Psoas muscle (tissue), 8 donors: ENCODE results near the gene MYL11. TPM values are rescaled to one million over a fixed set of nuclear protein-coding genes. Genes with fewer than 3 reads are reported as not detected.

ENCODE experiments used
- ATAC-seq, 4 donors: fragments of 200-7000 bp; cut with Tn5 transposase; one replicate each; pipeline ENCODE4 v1.9.1; 2020; ENCODE audit warnings: moderate library complexity in 3 of 4, mild to moderate bottlenecking in 2 of 4
- DNase-seq, 2 donors: peaks; one replicate each; pipeline ENCODE4 v3.0.0-alpha.2; 2020
- H3K27ac ChIP-seq: fragments of 200-600 bp; one replicate; pipeline ENCODE4 v1.8.0; 2022
- H3K27me3 ChIP-seq, 3 donors: fragments of 200-600 bp in 1 of 3; one replicate each; pipeline versions ENCODE4 v1.6.1 to v1.8.0; 2013 to 2022; ENCODE audit warnings: low read length in 2 of 3, mild to moderate bottlenecking in 2 of 3, moderate library complexity in 1 of 3; ENCODE audit not compliant: insufficient read depth in 3 of 3
- H3K36me3 ChIP-seq, 2 donors: fragments of 200-600 bp in 1 of 2; one replicate each; pipeline versions ENCODE4 v1.6.1 to v1.8.0; 2013 to 2022; ENCODE audit warnings: low read depth in 1 of 2, mild to moderate bottlenecking in 1 of 2, moderate library complexity in 1 of 2; ENCODE audit not compliant: insufficient read depth in 1 of 2
- H3K4me1 ChIP-seq: fragments of 200-600 bp; one replicate; pipeline ENCODE4 v1.8.0; 2022
- H3K4me3 ChIP-seq: fragments of 200-600 bp; one replicate; pipeline ENCODE4 v1.8.0; 2022; ENCODE audit warnings: mild to moderate bottlenecking
- H3K9me3 ChIP-seq: fragments of 200-600 bp; one replicate; pipeline ENCODE4 v1.8.0; 2022
- WGBS, 3 donors: extraction: QIAGEN DNeasy Blood & Tissue Kit; methylation state at CpG; one replicate each; pipeline versions ENCODE4 v1.1.6 to v1.1.7; 2013; 5-methylcytosine and 5-hydroxymethylcytosine counted together
- intact Hi-C, 2 donors: fragments of 100-400 bp; cut with DNase I; formaldehyde crosslinking; loops; one replicate each; pipeline versions ENCODE4 v1.11.0 to v1.14.2; 2022
- polyA plus RNA-seq, 3 donors: library from polyadenylated mRNA; stranded (reverse); fragments of 200-250 nt; gene quantifications; one replicate each; pipeline ENCODE4 v1.2.3, GENCODE V29; 2013
- total RNA-seq, 4 donors: library from RNA; stranded (reverse); fragmentation: NEBNext Ultra II Directional in 2 of 4; extraction: Animal tissue kit (Norgen Biotek cat#: 25700) in 2 of 4; gene quantifications; one replicate each; pipeline versions ENCODE4 v1.2.1 to v1.2.4, GENCODE V29; 2021 to 2023
- TF ChIP-seq, protein P1 (sequence below): fragments of 200-600 bp; IDR thresholded peaks from one replicate; pipeline ENCODE4 v1.8.0; 2022; ENCODE audit warnings: antibody characterized with exemption
- donor health status: healthy with polysubstance abuse.
- donor health status: DM: no; HTN: no; CAD: no; lungs with moderate emphysema.
- donor health status: Bipolar disorder and iron deficiency.
- donor health status: healthy.
- donor health status: DM: yes; HTN: yes; CAD: no.
- donor health status: DM: no; HTN: no; CAD: no.
- donor health status: DM: no; HTN: no; CAD: no.
- donor health status: DM: yes; HTN: yes; CAD: no.

The MYL11 gene
- total and polyA plus RNA-seq, 7 donors, result 636 to 6,743 (median 2,548) TPM

DNA sequence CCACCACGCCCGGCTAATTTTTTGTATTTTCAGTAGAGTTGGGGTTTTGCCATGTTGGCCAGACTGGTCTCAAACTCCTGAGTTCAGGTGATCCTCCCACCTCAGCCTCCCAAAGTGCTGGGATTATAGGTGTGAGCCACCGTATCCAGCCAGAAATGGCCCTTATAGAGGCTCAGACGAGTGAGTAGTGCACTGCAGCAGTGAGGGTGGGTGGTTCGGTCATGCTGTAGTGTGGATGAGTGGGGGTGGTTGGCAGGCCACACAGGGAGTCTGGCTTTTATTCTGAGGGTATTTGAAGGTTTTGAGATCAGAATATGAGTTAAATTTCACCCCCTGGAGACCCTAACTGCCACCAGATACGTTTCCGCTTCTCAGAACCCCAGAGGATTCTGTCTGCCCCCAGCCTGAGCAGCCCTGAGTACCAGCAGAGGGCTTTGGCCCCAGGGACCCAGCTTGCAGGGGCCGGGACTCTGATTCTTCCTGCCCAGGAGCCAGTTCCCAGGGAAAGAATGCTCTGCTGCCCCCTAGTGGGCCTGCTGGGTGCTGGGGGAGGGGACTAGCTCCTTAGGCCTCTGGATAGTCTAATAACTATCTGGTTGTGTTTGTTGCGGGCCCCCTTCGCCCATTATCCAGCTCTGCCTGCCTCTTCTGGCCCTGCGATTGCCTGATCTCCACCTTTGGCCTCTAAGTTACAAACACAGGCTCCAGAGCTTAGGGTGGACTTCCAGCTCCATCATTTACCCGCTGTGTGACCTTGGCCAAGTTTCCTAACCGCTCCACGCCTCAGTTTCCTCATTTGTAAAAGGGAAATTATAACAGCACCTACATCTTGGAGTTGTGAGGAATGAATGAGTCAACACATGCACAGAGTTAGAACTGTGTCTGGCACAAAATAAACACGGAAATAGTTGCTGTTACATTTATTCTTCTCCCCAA, 34.8 kb downstream of the MYL11 start:
- ATAC-seq (peak; percentile 76 to 78 (median 78)), DNase-seq (peak; percentile 91 to 96)
- H3K4me1 ChIP-seq, result peaks cover 21% of the 10 kb centered on the region
- H3K27me3 ChIP-seq, result no peaks in the 10 kb centered on the region
- peaks cover 2 to 42% of the 10 kb centered on the region in 2 donors for H3K36me3 ChIP-seq
- H3K9me3 ChIP-seq, result no peaks in the 10 kb centered on the region
- H3K4me3 ChIP-seq, result no peak overlapping the region
- H3K27ac ChIP-seq, result no peak overlapping the region
- TF ChIP-seq, protein P1, sequence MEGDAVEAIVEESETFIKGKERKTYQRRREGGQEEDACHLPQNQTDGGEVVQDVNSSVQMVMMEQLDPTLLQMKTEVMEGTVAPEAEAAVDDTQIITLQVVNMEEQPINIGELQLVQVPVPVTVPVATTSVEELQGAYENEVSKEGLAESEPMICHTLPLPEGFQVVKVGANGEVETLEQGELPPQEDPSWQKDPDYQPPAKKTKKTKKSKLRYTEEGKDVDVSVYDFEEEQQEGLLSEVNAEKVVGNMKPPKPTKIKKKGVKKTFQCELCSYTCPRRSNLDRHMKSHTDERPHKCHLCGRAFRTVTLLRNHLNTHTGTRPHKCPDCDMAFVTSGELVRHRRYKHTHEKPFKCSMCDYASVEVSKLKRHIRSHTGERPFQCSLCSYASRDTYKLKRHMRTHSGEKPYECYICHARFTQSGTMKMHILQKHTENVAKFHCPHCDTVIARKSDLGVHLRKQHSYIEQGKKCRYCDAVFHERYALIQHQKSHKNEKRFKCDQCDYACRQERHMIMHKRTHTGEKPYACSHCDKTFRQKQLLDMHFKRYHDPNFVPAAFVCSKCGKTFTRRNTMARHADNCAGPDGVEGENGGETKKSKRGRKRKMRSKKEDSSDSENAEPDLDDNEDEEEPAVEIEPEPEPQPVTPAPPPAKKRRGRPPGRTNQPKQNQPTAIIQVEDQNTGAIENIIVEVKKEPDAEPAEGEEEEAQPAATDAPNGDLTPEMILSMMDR, result peak; percentile 96
- intact Hi-C loops, result loop anchor here in 1 of 2 donors (5.0 to 10.0 kb wide), 2 partner anchors 37 to 315 kb away; partner anchors contain the start of genes MYL11, TBC1D10B, TBX6 and YPEL3
- WGBS, 3 donors, result 38 to 50% (median 41%) methylated on average over 15 of the region's 15 CpGs

DNA sequence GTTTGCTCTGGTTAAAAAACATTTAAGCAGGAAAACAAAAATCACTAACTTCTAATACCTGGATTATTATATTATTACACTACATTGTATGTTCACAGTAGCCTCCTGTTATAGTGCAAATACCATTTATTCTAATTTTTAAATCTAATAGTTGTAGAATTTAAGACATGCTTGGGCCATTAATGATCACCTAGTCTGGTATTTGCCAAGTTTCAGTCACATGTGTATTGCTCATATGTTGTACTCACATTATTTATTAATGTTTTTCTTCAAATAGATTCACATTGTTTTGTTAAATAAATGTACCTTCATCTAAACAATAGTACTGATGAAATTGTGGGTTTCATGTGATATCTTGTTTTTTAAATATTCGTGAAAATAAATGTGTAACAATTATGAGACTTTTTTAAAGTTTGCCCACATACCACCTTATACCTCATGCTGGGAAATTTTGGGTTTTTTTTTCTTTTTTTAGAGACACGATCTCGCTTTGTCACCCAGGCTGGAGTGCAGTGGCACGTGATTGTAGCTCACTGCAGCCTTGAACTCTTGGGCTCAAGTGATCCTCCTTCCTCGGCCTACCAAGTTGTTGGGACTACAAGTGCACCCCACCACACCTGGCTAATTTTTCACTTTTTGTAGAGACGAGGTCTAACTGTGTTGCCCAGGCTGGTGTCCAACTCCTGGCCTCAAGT, 38.7 kb downstream of the MYL11 start:
- Histone ChIP-seq H3K4me1 (peaks cover 15% of the 10 kb centered on the region), H3K9me3 (no peaks in the 10 kb centered on the region), H3K27ac (peak overlapping the region; percentile 50), H3K27me3 (no peaks in the 10 kb centered on the region), H3K4me3 (no peak overlapping the region), H3K36me3 (peaks cover 2 to 44% of the 10 kb centered on the region in 2 donors)
- DNase-seq (no peak), ATAC-seq (no peak)
- TF ChIP-seq, protein P1, result no peak
- intact Hi-C loops, result no loop called here
- 79 to 88% (median 82%) methylated on average over 6 of the region's 6 CpGs for WGBS, 3 donors

DNA sequence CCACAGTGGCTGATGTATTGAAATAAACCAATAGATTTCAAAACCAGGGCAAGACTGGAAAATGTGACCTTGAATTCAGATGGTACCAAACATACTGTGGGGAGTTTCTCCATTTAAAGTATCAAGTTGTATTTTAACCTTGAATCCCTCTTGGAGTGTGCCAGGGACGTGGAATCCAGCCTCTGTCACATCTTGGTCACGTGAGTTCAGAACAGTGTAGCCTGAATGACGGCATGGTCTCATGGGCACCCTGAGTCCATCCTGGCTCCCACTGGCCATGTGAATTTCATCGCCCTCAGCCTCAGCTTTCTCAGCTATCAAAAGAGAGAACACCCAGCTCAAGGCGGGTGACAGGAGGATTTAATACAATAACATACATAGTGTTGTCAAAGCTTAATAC, 39.6 kb downstream of the MYL11 start:
- intact Hi-C loops, result no loop called here
- 48 to 72% (median 48%) methylated on average over 5 of the region's 5 CpGs for WGBS, 3 donors

DNA sequence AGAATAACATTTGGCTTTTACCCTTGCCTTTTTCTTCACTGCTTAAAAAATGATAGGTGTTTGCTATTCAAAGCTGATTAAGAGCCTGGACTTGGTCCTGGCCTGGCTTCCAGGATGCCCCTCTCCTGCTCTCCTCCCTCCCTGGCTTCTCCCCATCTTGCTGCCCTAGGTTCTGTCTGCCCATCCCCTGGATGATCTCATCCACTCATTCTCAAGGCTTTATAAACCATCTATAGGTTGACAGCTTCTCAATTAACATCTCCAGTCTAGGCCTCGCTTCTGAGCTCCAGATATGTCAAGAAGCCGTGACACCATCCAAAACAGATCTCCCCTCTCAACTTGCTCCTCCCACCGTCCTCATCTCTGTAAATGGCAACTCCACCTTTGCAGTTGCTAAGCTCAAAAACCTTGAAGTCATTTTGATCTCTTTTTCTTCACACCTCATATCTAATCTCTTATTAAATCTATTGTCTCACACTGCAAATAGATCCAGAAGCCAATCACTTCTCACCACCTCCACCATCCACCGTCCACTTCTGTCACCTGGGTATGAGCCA, 41.5 kb downstream of the MYL11 start:
- DNase-seq (no peak), ATAC-seq (no peak)
- Histone ChIP-seq H3K27ac (no peak overlapping the region), H3K27me3 (no peaks in the 10 kb centered on the region), H3K9me3 (no peaks in the 10 kb centered on the region), H3K4me3 (no peak overlapping the region), H3K36me3 (peaks cover 2 to 33% of the 10 kb centered on the region in 2 donors), H3K4me1 (no peaks in the 10 kb centered on the region)
- 83 to 90% (median 88%) methylated on average over 4 of the region's 4 CpGs for WGBS, 3 donors
- intact Hi-C loops, result no loop called here
- TF ChIP-seq, protein P1, result no peak

More for the DNA sequence above, 39.6 kb downstream of the MYL11 start:
- peaks cover 6% of the 10 kb centered on the region for H3K4me1 ChIP-seq
- peak overlapping the region; percentile 50 for H3K27ac ChIP-seq
- H3K9me3 ChIP-seq, result no peaks in the 10 kb centered on the region
- H3K4me3 ChIP-seq, result no peak overlapping the region
- DNase-seq, result no peak
- no peaks in the 10 kb centered on the region for H3K27me3 ChIP-seq
- TF ChIP-seq, protein P1, result no peak
- peak in 3 of 4 donors; percentile 15 to 41 (median 29) for ATAC-seq
- H3K36me3 ChIP-seq, result peaks cover 2 to 38% of the 10 kb centered on the region in 2 donors
